SJCRH30 (cell line): ENCODE measurements around the gene AMPD2. TPM values are rescaled to one million over a fixed set of nuclear protein-coding genes. Genes with fewer than 3 reads are reported as not detected.
A peak's percentile ranks its signal among the peaks of the same experiment; 100 is the strongest.

ENCODE experiments used
- DNase-seq, 2 experiments: peaks; one replicate each; pipeline ENCODE4 v3.0.0-alpha.2; 2015 to 2020
- H3K27ac ChIP-seq: fragments of 250-450 bp; sonication (Bioruptor Pico); 2 replicates; pipeline ENCODE4 v1.5.1; 2020; ENCODE audit warnings: mild to moderate bottlenecking, moderate library complexity
- H3K27me3 ChIP-seq: fragments of 250-450 bp; sonication (Bioruptor Pico); 2 replicates; pipeline ENCODE4 v1.5.1; 2020; ENCODE audit warnings: mild to moderate bottlenecking, moderate library complexity
- H3K36me3 ChIP-seq: fragments of 250-450 bp; sonication (Bioruptor Pico); 2 replicates; pipeline ENCODE4 v1.5.1; 2020; ENCODE audit warnings: mild to moderate bottlenecking, moderate library complexity
- H3K4me1 ChIP-seq: fragments of 250-450 bp; sonication (Bioruptor Pico); 2 replicates; pipeline ENCODE4 v1.5.1; 2020; ENCODE audit warnings: mild to moderate bottlenecking, moderate library complexity
- H3K4me3 ChIP-seq: fragments of 250-450 bp; sonication (Bioruptor Pico); 2 replicates; pipeline ENCODE4 v1.5.1; 2020; ENCODE audit warnings: mild to moderate bottlenecking, moderate library complexity
- H3K9me3 ChIP-seq: fragments of 250-450 bp; sonication (Bioruptor Pico); replicated peaks from 2 replicates; pipeline ENCODE4 v1.5.1; 2020; ENCODE audit warnings: mild to moderate bottlenecking, moderate library complexity
- total RNA-seq: library from RNA; depleted of rRNA; stranded (reverse); fragments of >200 nt; shearing (Covaris generic); gene quantifications from 2 replicates; pipeline ENCODE4 v1.2.3, GENCODE V29; 2014

The AMPD2 gene
- total RNA-seq, 1 experiment from 2014 or later, result 42.6 TPM

GRCh38 chr1:109642626-109643025 is 23.0 kb downstream of the AMPD2 start:
- no peak overlapping the region for H3K4me3 ChIP-seq
- H3K9me3 ChIP-seq, result no peaks in the 10 kb centered on the region; the same call in 1 of the 2 replicates
- 0 out of 2 replicates have a peak, but pooled peaks cover 5% of the 10 kb centered on the region for H3K4me1 ChIP-seq
- H3K27me3 ChIP-seq, result 0 out of 2 replicates have a peak, but pooled peaks cover 7% of the 10 kb centered on the region
- H3K27ac ChIP-seq, result no peak overlapping the region
- no peaks in the 10 kb centered on the region for H3K36me3 ChIP-seq
- DNase-seq, result no peak

- peak; percentile 80 to 85 for DNase-seq
- H3K9me3 ChIP-seq, result no peaks in the 10 kb centered on the region; the same call in 1 of the 2 replicates
- 0 out of 2 replicates have a peak, but pooled peaks cover 5% of the 10 kb centered on the region for H3K4me1 ChIP-seq
- H3K27ac ChIP-seq, result no peak overlapping the region
- no peaks in the 10 kb centered on the region for H3K36me3 ChIP-seq
- peak overlapping the region; percentile 30 for H3K4me3 ChIP-seq
- 0 out of 2 replicates have a peak, but pooled peaks cover 7% of the 10 kb centered on the region for H3K27me3 ChIP-seq
Observed at GRCh38 chr1:109643385-109644230, 24.0 kb downstream of the AMPD2 start.

DNA sequence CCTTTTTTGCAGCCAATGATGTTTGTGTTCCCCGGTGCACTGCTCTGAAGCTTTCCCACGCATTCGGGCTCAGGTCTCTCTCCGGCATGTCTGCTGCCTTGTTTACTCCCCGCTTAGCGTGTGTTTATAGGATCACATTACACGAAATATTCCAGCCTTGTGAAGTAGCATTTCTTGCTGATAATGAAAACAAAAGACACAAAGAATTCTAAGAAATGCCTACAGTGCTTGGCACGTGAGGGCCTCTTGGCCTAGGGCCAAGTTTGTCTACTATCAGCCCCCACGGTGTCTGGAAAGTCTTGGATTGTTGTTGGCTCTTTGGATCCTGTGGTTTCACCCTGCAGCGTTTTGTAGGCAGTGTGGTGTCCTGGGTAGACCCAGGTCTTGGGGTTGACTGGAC is 25.0 kb downstream of the AMPD2 start:
- Histone ChIP-seq H3K9me3 (peaks cover 2% of the 10 kb centered on the region; the same call in 1 of the 2 replicates), H3K4me3 (no peak overlapping the region), H3K27me3 (0 out of 2 replicates have a peak, but pooled peaks cover 7% of the 10 kb centered on the region), H3K4me1 (0 out of 2 replicates have a peak, but pooled peaks cover 5% of the 10 kb centered on the region), H3K27ac (no peak overlapping the region), H3K36me3 (no peaks in the 10 kb centered on the region)
- peak in 1 of 2 experiments; percentile 60 for DNase-seq

DNA sequence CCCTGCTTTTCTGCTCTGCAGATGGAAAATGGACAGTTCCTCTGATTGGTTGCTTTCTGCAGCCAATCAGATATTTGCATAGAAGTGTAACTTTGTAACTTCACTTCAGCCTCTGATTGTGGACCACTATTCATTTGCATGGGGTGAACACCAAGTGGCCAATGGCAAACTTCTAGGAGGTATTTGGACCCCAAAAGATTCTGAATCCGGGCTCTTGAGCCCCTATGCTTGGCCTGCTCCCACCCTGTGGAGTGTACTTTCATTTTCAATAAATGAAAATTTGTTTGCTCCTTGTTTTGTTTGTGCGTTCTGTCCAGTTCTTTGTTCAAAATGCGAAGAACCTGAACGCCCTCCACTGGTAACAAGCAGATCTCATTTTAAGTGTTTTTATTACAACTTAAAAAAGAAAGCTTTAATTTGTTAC is 29.9 kb downstream of the AMPD2 start:
- 0 out of 2 replicates have a peak, but pooled peaks cover 3% of the 10 kb centered on the region for H3K27me3 ChIP-seq
- no peak overlapping the region for H3K27ac ChIP-seq
- no peaks in the 10 kb centered on the region for H3K36me3 ChIP-seq
- peak in 1 of 2 experiments; percentile 60 for DNase-seq
- peaks cover 2% of the 10 kb centered on the region for H3K9me3 ChIP-seq
- H3K4me1 ChIP-seq, result 0 out of 2 replicates have a peak, but pooled peaks cover 5% of the 10 kb centered on the region
- H3K4me3 ChIP-seq, result peak overlapping the region; percentile 32

DNA sequence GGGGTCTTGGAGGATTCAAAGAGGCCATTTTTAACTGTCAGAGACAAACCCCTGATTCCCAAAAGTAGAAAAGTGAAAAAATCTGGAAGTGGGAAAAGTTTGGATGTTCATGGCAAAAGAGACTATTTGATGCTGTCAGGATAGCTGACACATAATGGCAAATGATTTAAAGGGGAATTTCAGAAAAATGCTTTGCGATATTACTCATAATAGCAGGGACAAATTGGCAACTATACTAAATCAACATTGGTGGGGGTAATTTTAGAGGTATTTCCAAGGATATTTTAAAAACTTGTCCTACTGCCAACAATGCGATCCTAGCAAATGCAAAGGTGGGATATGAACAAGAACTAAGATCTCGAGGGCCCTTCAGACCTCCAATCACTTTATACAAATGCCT is 31.0 kb downstream of the AMPD2 start:
- Histone ChIP-seq H3K4me1 (no peaks in the 10 kb centered on the region), H3K9me3 (peaks cover 2% of the 10 kb centered on the region), H3K27me3 (0 out of 2 replicates have a peak, but pooled peaks cover 3% of the 10 kb centered on the region), H3K36me3 (no peaks in the 10 kb centered on the region), H3K4me3 (no peak overlapping the region), H3K27ac (no peak overlapping the region)
- DNase-seq, result no peak

DNA sequence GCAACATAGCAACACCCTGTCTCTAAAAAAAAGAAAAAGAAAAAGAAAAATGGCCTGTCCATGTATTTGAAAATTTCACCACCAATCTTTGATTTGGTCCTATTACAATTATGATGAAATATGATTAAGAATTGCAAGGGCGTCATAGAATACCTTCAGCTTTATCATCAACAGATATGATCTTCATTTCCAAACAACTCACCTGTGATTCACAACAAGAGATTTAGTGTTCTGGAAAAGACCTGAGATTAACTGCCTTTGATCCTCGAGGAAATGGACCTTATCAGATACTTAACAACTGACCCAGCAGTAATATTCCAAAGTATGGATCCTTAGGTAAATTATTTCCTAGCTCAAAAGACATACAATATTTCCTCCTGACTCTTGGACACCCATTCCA is 32.8 kb downstream of the AMPD2 start:
- H3K4me1 ChIP-seq, result no peaks in the 10 kb centered on the region

GRCh38 chr1:109653306-109653705 is 33.7 kb downstream of the AMPD2 start:
- Histone ChIP-seq H3K36me3 (no peaks in the 10 kb centered on the region), H3K27ac (no peak overlapping the region), H3K9me3 (peaks cover 2% of the 10 kb centered on the region; the same call in 1 of the 2 replicates), H3K4me3 (no peak overlapping the region), H3K27me3 (0 out of 2 replicates have a peak, but pooled peaks cover 3% of the 10 kb centered on the region), H3K4me1 (peaks cover under 1% of the 10 kb centered on the region; the same call in 1 of the 2 replicates)
- no peak for DNase-seq

More for the DNA sequence above, 32.8 kb downstream of the AMPD2 start:
- H3K36me3 ChIP-seq, result no peaks in the 10 kb centered on the region
- H3K27me3 ChIP-seq, result 0 out of 2 replicates have a peak, but pooled peaks cover 3% of the 10 kb centered on the region
- no peak overlapping the region for H3K27ac ChIP-seq
- peaks cover 2% of the 10 kb centered on the region; the same call in 1 of the 2 replicates for H3K9me3 ChIP-seq
- H3K4me3 ChIP-seq, result no peak overlapping the region
- no peak for DNase-seq

DNA sequence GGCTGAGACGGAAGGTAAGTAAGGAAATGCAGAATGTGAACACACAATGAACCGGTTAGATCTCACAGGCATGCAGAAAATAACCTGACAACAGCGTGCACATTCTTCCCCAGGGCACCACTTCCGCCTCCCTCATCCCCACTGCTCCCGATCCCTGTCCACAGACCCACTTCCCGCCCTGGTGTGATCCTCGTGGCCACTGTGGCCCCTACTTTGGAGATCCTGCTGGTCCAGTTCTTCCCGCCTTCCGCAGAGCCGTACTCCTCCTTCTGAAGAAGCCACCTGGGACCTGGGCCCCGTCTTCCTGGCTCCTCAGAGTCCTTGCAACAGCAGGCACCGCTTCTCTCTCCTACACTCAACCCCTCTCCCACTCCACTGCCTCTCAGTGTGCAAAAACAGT is 34.9 kb downstream of the AMPD2 start:
- H3K4me3 ChIP-seq, result no peak overlapping the region
- H3K27me3 ChIP-seq, result 0 out of 2 replicates have a peak, but pooled peaks cover 3% of the 10 kb centered on the region
- DNase-seq, result no peak
- peaks cover 8% of the 10 kb centered on the region; the same call in 1 of the 2 replicates for H3K4me1 ChIP-seq
- H3K9me3 ChIP-seq, result no peaks in the 10 kb centered on the region; the same call in 1 of the 2 replicates
- H3K36me3 ChIP-seq, result no peaks in the 10 kb centered on the region
- H3K27ac ChIP-seq, result no peak overlapping the region

DNA sequence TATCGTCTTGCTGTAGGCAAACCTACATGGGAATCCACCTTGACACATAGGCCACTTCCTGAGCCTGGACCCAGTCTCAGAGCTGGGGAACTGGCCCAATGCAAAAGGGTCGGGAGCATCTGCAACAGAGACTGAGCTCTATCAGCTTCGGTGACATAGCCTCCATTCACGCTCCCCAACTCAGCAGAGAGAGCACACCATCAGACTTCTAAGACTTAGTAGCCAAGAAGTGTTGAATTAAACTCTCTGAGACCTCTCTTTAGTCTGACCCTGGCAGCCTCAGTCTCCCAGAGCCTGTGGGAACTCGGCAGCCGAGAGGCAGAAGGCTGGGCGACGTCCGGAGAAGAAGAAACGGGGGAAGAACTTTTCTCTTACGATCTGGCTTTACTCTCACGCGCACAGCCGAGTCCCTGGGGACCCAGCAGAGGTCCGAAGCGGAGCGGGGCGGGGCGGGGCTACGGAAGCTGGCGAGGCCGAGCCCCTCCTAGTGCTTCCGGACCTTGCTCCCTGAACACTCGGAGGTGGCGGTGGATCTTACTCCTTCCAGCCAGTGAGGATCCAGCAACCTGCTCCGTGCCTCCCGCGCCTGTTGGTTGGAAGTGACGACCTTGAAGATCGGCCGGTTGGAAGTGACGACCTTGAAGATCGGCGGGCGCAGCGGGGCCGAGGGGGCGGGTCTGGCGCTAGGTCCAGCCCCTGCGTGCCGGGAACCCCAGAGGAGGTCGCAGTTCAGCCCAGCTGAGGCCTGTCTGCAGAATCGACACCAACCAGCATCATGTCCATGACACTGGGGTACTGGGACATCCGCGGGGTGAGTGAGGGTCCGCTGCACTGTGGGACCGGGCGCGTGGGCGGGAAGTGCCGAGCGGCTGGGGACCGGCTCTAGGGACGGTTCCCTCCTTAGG is 36.2 kb downstream of the AMPD2 start, which contains the start of gene GSTM4:
Gene GSTM4 (plus strand): TSS at position 485 of the 905 bp plus-strand sequence. CDS start 291 bp downstream, at position 776.
- Histone ChIP-seq H3K4me3 (peak within 1 kb of the TSS; percentile 66), H3K27me3 (no peaks in the 10 kb centered on the region), H3K4me1 (peaks cover 8% of the 10 kb centered on the region; the same call in 1 of the 2 replicates), H3K36me3 (no peaks in the 10 kb centered on the region), H3K9me3 (no peaks in the 10 kb centered on the region; the same call in 1 of the 2 replicates), H3K27ac (0 out of 2 replicates have a peak within 1 kb of the TSS, but pooled peaks have one; percentile 9)
- peak; percentile 79 to 80 for DNase-seq

DNA sequence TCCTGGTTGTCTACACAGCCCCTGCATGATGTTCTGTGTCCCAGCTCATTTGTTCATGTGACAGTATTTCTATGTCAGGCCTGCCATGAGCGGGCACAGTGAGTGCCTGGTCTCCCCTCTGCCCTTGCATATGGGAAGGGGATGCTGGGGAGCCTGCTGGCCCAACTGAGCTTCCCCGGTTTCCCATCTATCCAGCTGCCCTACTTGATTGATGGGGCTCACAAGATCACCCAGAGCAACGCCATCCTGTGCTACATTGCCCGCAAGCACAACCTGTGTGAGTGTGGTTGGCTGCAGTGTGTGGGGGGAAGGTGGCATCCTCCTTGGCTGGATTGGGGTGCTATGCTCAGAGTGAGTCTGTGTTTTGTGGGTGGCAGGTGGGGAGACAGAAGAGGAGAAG is 37.8 kb downstream of the AMPD2 start:
- no peak for DNase-seq
- Histone ChIP-seq H3K27me3 (no peaks in the 10 kb centered on the region), H3K4me1 (peaks cover 8% of the 10 kb centered on the region; the same call in 1 of the 2 replicates), H3K9me3 (no peaks in the 10 kb centered on the region; the same call in 1 of the 2 replicates), H3K4me3 (no peak overlapping the region), H3K36me3 (no peaks in the 10 kb centered on the region), H3K27ac (no peak overlapping the region)

- peaks cover 8% of the 10 kb centered on the region; the same call in 1 of the 2 replicates for H3K4me1 ChIP-seq
- H3K27me3 ChIP-seq, result no peaks in the 10 kb centered on the region
- no peaks in the 10 kb centered on the region; the same call in 1 of the 2 replicates for H3K9me3 ChIP-seq
- no peak overlapping the region for H3K27ac ChIP-seq
- no peaks in the 10 kb centered on the region for H3K36me3 ChIP-seq
- no peak overlapping the region for H3K4me3 ChIP-seq
- DNase-seq, result no peak
Observed at GRCh38 chr1:109657970-109658369, 38.3 kb downstream of the AMPD2 start.

DNA sequence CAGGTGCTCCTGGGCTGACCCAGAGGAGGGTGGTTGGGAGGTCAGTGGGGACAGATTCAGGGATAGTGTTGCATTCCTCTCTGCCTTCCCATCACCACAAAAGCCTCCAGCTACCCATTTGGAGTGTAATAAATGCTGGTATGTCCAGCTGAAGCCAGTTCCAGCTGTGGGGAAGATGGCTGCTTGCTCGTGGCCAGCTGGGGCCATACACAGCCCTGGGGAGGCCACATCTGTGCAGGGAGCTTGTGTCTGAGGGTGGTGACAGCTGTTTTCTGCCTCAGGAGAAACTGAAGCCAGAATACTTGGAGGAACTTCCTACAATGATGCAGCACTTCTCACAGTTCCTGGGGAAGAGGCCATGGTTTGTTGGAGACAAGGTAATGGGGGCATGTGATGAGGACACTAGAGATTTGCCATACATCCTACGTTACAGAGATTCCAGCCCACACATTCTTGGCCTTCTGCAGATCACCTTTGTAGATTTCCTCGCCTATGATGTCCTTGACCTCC is 39.0 kb downstream of the AMPD2 start:
- Histone ChIP-seq H3K4me1 (peaks cover 8% of the 10 kb centered on the region; the same call in 1 of the 2 replicates), H3K27ac (no peak overlapping the region), H3K9me3 (no peaks in the 10 kb centered on the region), H3K36me3 (no peaks in the 10 kb centered on the region), H3K4me3 (no peak overlapping the region), H3K27me3 (no peaks in the 10 kb centered on the region)
- DNase-seq, result no peak

- H3K9me3 ChIP-seq, result no peaks in the 10 kb centered on the region
- no peak overlapping the region for H3K4me3 ChIP-seq
- no peaks in the 10 kb centered on the region for H3K27me3 ChIP-seq
- peaks cover 8% of the 10 kb centered on the region; the same call in 1 of the 2 replicates for H3K4me1 ChIP-seq
- no peak overlapping the region for H3K27ac ChIP-seq
- no peaks in the 10 kb centered on the region for H3K36me3 ChIP-seq
- no peak for DNase-seq
Observed at GRCh38 chr1:109659145-109659544, 39.5 kb downstream of the AMPD2 start.
